ENCODE results near the gene SPTBN4.

SPTBN4 gene

DNA sequence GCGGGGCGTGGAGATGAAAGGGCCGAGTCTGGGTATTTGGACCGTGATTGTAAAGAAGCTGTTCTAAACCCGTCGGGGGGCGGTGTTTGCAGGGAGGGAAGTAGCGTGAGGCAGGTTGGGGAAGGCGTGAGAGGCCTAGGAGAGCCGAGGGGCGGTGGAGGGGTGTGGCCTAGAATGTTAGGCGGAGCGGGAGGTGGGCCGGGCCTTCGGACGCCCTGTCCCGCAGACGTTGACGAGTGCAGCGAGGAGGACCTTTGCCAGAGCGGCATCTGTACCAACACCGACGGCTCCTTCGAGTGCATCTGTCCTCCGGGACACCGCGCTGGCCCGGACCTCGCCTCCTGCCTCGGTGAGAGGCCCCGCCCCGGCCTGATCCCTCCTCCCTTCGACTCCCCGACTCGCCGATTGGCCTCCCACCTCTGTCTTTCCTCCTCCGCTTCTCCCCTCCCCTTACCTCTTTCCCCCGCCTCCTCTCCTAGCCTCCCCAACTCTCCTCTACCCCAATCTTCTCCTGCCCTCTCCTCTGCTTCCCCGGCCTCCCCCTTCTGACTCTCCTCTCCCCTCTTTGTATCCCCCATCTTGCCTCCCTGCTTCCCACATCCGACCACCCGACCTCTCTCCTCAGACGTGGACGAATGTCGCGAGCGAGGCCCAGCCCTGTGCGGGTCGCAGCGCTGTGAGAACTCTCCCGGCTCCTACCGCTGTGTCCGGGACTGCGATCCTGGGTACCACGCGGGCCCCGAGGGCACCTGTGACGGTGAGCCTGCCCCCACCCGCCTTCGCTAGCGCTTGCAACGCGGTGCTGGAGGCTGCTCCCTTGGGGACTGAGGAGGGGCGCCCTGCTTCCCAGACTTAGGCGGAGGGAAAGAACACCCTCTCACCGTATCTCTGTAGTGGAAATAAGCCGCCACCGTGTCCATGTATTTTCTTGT lies 147.2 kb downstream of the SPTBN4 start:
- H3K9me2 ChIP-seq (replicated peaks; ENCODE audit: low read depth, low read length): no peaks in the 10 kb centered on the region
- no peak for TF ChIP-seq EZH2phosphoT487 (IDR thresholded peaks at IDR 0.05; ENCODE audit: borderline replicate concordance)
- TF ChIP-seq, protein P1, sequence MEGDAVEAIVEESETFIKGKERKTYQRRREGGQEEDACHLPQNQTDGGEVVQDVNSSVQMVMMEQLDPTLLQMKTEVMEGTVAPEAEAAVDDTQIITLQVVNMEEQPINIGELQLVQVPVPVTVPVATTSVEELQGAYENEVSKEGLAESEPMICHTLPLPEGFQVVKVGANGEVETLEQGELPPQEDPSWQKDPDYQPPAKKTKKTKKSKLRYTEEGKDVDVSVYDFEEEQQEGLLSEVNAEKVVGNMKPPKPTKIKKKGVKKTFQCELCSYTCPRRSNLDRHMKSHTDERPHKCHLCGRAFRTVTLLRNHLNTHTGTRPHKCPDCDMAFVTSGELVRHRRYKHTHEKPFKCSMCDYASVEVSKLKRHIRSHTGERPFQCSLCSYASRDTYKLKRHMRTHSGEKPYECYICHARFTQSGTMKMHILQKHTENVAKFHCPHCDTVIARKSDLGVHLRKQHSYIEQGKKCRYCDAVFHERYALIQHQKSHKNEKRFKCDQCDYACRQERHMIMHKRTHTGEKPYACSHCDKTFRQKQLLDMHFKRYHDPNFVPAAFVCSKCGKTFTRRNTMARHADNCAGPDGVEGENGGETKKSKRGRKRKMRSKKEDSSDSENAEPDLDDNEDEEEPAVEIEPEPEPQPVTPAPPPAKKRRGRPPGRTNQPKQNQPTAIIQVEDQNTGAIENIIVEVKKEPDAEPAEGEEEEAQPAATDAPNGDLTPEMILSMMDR (conservative IDR thresholded peaks at IDR 0.05; ENCODE audit: low read length): no peak
- peak overlapping the region; percentile 80 for H3K4me3 ChIP-seq (ENCODE audit: low read length, poor library complexity, severe bottlenecking)
- H3K36me3 ChIP-seq (ENCODE audit: insufficient read depth, low read length): no peaks in the 10 kb centered on the region
- H3K4me2 ChIP-seq (ENCODE audit: low read depth, low read length, poor library complexity, severe bottlenecking): peak overlapping the region; percentile 100
- H3K4me1 ChIP-seq (ENCODE audit: insufficient read depth, low read length, poor library complexity, severe bottlenecking): peaks cover 17% of the 10 kb centered on the region
- peak overlapping the region; percentile 78 for H3K9ac ChIP-seq (ENCODE audit: low read depth, low read length, poor library complexity, severe bottlenecking)
- no peaks in the 10 kb centered on the region for H3K27me3 ChIP-seq (ENCODE audit: insufficient read depth, low read length, poor library complexity, severe bottlenecking)
- no peaks in the 10 kb centered on the region for H3F3A ChIP-seq (ENCODE audit: low read depth)
- H2AFZ ChIP-seq (ENCODE audit: low read length): peak overlapping the region; percentile 86
- H3K79me2 ChIP-seq (ENCODE audit: insufficient read depth, low read length): no peaks in the 10 kb centered on the region
- peaks cover 12% of the 10 kb centered on the region for H4K20me1 ChIP-seq (ENCODE audit: insufficient read depth, low read length, poor library complexity, severe bottlenecking)
- H3K9me3 ChIP-seq (ENCODE audit: insufficient read depth, low read depth, low read length): no peaks in the 10 kb centered on the region

DNA sequence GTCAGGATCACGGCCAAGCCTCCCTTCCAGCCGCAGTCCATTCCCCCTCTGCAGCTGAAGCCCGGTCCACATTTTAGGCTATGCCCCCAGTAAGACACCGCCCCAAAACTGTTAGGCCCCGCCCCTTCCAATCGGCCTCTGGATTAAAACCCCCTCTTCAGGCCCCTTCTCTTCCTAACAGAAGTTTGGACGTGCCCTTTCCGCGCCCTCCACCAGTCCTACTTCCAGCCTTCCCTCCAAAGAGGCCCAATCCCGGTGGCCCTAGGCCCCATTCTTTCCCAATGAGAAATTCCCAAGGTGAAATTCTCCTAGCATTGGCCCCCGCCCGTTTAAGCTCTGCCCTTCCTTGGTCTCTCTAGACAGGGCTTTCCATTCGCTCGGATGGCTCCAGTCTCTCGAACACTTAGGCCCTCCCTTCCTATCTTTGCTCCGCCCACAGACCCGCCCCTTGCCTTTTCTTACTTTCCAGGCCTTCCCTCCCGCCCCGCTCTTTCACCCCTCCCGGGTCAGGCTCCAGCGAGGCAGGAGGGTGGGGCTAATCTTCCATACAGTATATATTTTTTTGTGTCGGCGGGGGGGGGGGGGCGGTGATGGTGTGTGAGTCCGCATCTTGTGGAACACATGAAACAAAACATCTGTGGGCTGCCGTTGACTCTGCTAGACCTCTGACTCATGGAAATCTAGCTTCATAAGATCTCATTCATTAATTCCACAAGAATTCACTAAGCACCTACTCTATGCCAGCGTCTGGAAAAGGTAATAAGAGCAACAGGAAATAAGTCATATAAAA lies 148.0 kb downstream of the SPTBN4 start:
- Histone ChIP-seq H4K20me1 (ENCODE audit: insufficient read depth, low read length, poor library complexity, severe bottlenecking) (peaks cover 12% of the 10 kb centered on the region), H3K27me3 (ENCODE audit: insufficient read depth, low read length, poor library complexity, severe bottlenecking) (no peaks in the 10 kb centered on the region), H3K4me2 (ENCODE audit: low read depth, low read length, poor library complexity, severe bottlenecking) (peak overlapping the region; percentile 100), H3K4me3 (ENCODE audit: low read length, poor library complexity, severe bottlenecking) (peak overlapping the region; percentile 80), H3F3A (ENCODE audit: low read depth) (no peaks in the 10 kb centered on the region), H3K9me3 (ENCODE audit: insufficient read depth, low read depth, low read length) (no peaks in the 10 kb centered on the region), H2AFZ (ENCODE audit: low read length) (peak overlapping the region; percentile 86; the same call in 1 of the 2 replicates), H3K9ac (ENCODE audit: low read depth, low read length, poor library complexity, severe bottlenecking) (peak overlapping the region; percentile 78), H3K36me3 (ENCODE audit: insufficient read depth, low read length) (peaks cover 7% of the 10 kb centered on the region; the same call in 1 of the 2 replicates), H3K9me2 (replicated peaks; ENCODE audit: low read depth, low read length) (no peaks in the 10 kb centered on the region), H3K79me2 (ENCODE audit: insufficient read depth, low read length) (no peaks in the 10 kb centered on the region), H3K4me1 (ENCODE audit: insufficient read depth, low read length, poor library complexity, severe bottlenecking) (peaks cover 12% of the 10 kb centered on the region)
- no peak for TF ChIP-seq EZH2phosphoT487 (IDR thresholded peaks at IDR 0.05; ENCODE audit: borderline replicate concordance)
- TF ChIP-seq, protein P1 (conservative IDR thresholded peaks at IDR 0.05; ENCODE audit: low read length): no peak

GRCh38 chr19:40616178-40616577 lies 149.4 kb downstream of the SPTBN4 start:
- no peaks in the 10 kb centered on the region for H3K9me3 ChIP-seq (ENCODE audit: insufficient read depth, low read depth, low read length)
- H3K4me1 ChIP-seq (ENCODE audit: insufficient read depth, low read length, poor library complexity, severe bottlenecking): peaks cover 12% of the 10 kb centered on the region
- H2AFZ ChIP-seq (ENCODE audit: low read length): no peak overlapping the region
- H3K9ac ChIP-seq (ENCODE audit: low read depth, low read length, poor library complexity, severe bottlenecking): no peak overlapping the region
- peaks cover 12% of the 10 kb centered on the region for H4K20me1 ChIP-seq (ENCODE audit: insufficient read depth, low read length, poor library complexity, severe bottlenecking)
- no peak overlapping the region for H3K4me3 ChIP-seq (ENCODE audit: low read length, poor library complexity, severe bottlenecking)
- no peaks in the 10 kb centered on the region for H3K79me2 ChIP-seq (ENCODE audit: insufficient read depth, low read length)
- peaks cover 8% of the 10 kb centered on the region; the same call in 1 of the 2 replicates for H3K36me3 ChIP-seq (ENCODE audit: insufficient read depth, low read length)
- H3K27me3 ChIP-seq (ENCODE audit: insufficient read depth, low read length, poor library complexity, severe bottlenecking): no peaks in the 10 kb centered on the region
- no peak for TF ChIP-seq EZH2phosphoT487 (IDR thresholded peaks at IDR 0.05; ENCODE audit: borderline replicate concordance)
- TF ChIP-seq, protein P1 (conservative IDR thresholded peaks at IDR 0.05; ENCODE audit: low read length): no peak
- H3K9me2 ChIP-seq (replicated peaks; ENCODE audit: low read depth, low read length): no peaks in the 10 kb centered on the region
- no peak overlapping the region for H3K4me2 ChIP-seq (ENCODE audit: low read depth, low read length, poor library complexity, severe bottlenecking)
- H3F3A ChIP-seq (ENCODE audit: low read depth): no peaks in the 10 kb centered on the region

All from Loucy (cell line).